NK-92 (cell line): ENCODE results near the gene DIP2B.

Source experiments
- DNase-seq: peaks from one replicate; lab custom pipeline; 2025; ENCODE audit not compliant: unreplicated experiment; lab: John Stamatoyannopoulos, UW

DIP2B gene

GRCh38 chr12:50574601-50575348 is 70.0 kb downstream of the DIP2B start:
- DNase-seq: no peak

GRCh38 chr12:50579757-50580267 is 75.0 kb downstream of the DIP2B start:
- DNase-seq: no peak

- DNase-seq: no peak
These were observed 75.7 kb downstream of the DIP2B start for GRCh38 chr12:50580436-50580835.

GRCh38 chr12:50581226-50582184 is 76.7 kb downstream of the DIP2B start:
- DNase-seq: no peak

GRCh38 chr12:50584135-50584534 is 79.3 kb downstream of the DIP2B start:
- no peak for DNase-seq

GRCh38 chr12:50589650-50590435 is 85.1 kb downstream of the DIP2B start:
- DNase-seq: no peak

GRCh38 chr12:50590869-50591268 is 86.1 kb downstream of the DIP2B start:
- DNase-seq: no peak

GRCh38 chr12:50595667-50596066 is 90.9 kb downstream of the DIP2B start:
- DNase-seq: no peak

- DNase-seq: no peak
These were observed 92.7 kb downstream of the DIP2B start for GRCh38 chr12:50597200-50598195.

- no peak for DNase-seq
These were observed 93.6 kb downstream of the DIP2B start for GRCh38 chr12:50598321-50598862.

GRCh38 chr12:50599366-50600095 is 94.7 kb downstream of the DIP2B start:
- DNase-seq: no peak

GRCh38 chr12:50600364-50600763 is 95.6 kb downstream of the DIP2B start:
- no peak for DNase-seq

GRCh38 chr12:50603817-50604639 is 99.2 kb downstream of the DIP2B start:
- no peak for DNase-seq

GRCh38 chr12:50604640-50604920 is 99.8 kb downstream of the DIP2B start:
- DNase-seq: no peak

- no peak for DNase-seq
These were observed 102.0 kb downstream of the DIP2B start for GRCh38 chr12:50606675-50607375.

GRCh38 chr12:50609292-50609874 is 104.6 kb downstream of the DIP2B start:
- DNase-seq: no peak

- no peak for DNase-seq
These were observed 105.4 kb downstream of the DIP2B start for GRCh38 chr12:50610171-50610570.
